K562 (cell line): ENCODE measurements around the gene SLCO1B1. TPM values are rescaled to one million over a fixed set of nuclear protein-coding genes. Genes with fewer than 3 reads are reported as not detected.

Experiments
- ATAC-seq: fragments of 200-7000 bp; cut with Tn5 transposase; 3 replicates; pipeline ENCODE4 v1.9.1; 2020; ENCODE audit warnings: moderate library complexity
- BruUV-seq: library from RNA; stranded (reverse); fragments of 400-500 nt; replicated peaks from 2 replicates; lab custom pipeline; 2021; lab: Mats Ljungman, UMichigan
- CTCF ChIA-PET: fragments of 300-600 bp; formaldehyde crosslinking; extraction: SDS; loops from one replicate; lab custom pipeline; 2021; ENCODE audit warnings: low intra/inter-chr PET ratio; lab: Yijun Ruan, JAX
- POLR2A ChIA-PET: fragments of 300-600, 350-650 bp; sonication (Branson Sonifier 250); formaldehyde crosslinking; extraction: SDS; loops from one replicate; lab custom pipeline; 2021; ENCODE audit warnings: antibody characterized with exemption, inconsistent platforms; lab: Yijun Ruan, JAX
- DNase-seq, 4 experiments: peaks; one replicate each; pipeline versions ENCODE4 v3.0.0 to v3.0.0-alpha.2; 2011 to 2018; ENCODE audit warnings: low spot score in 3 of 4, mixed read lengths in 3 of 4; ENCODE audit errors: extremely low read depth in 1 of 4
- FAIRE-seq: peaks from 2 replicates; lab custom pipeline; 2011; peaks lifted over from hg19 to GRCh38; lab: Jason Lieb, UNC
- H2AFZ ChIP-seq: 2 replicates; pipeline ENCODE4 v1.6.0; 2011; ENCODE audit warnings: low read depth, low read length, control low read depth, inconsistent platforms
- H3K27ac ChIP-seq: fragments of 200-600 bp; 3 replicates; pipeline ENCODE4 v1.8.0; 2011; ENCODE audit warnings: low read depth, mild to moderate bottlenecking, control low read depth, inconsistent platforms, low read length, moderate library complexity, mixed read lengths; ENCODE audit errors: extremely low read depth
- H3K27me3 ChIP-seq, 2 experiments: fragments of 300-600 bp in 1 of 2; 2 replicates in 1 of 2; 3 replicates in 1 of 2; pipeline versions ENCODE4 v1.6.0 to v1.8.0; 2011; ENCODE audit warnings: inconsistent platforms in 2 of 2, low read length in 2 of 2, mild to moderate bottlenecking in 1 of 2, mixed read lengths in 1 of 2, moderate library complexity in 1 of 2; ENCODE audit not compliant: control insufficient read depth in 2 of 2, insufficient read depth in 2 of 2
- H3K36me3 ChIP-seq: fragments of 300-600 bp; 3 replicates; pipeline ENCODE4 v1.8.0; 2011; ENCODE audit warnings: mild to moderate bottlenecking, low read length, inconsistent platforms; ENCODE audit not compliant: control insufficient read depth, insufficient read depth
- H3K4me1 ChIP-seq, 2 experiments: fragments of 200-600 bp in 1 of 2; replicated peaks in 1 of 2; 2 replicates in 1 of 2; 3 replicates in 1 of 2; pipeline versions ENCODE4 v1.5.1 to v1.8.0; 2011; ENCODE audit warnings: inconsistent platforms in 2 of 2, low read length in 2 of 2, mild to moderate bottlenecking in 1 of 2, mixed read lengths in 1 of 2, moderate library complexity in 1 of 2; ENCODE audit not compliant: control insufficient read depth in 2 of 2, insufficient read depth in 2 of 2
- H3K4me2 ChIP-seq: 2 replicates; pipeline ENCODE4 v1.6.1; 2011; ENCODE audit warnings: low read length, control low read depth, inconsistent platforms, mixed read lengths; ENCODE audit not compliant: insufficient read depth
- H3K4me3 ChIP-seq: fragments of 200-600 bp; sonication (generic), shearing (Covaris generic); 2 replicates; pipeline ENCODE4 v1.5.1; 2016; ENCODE audit warnings: control low read depth, inconsistent platforms
- H3K79me2 ChIP-seq: fragments of 200-600 bp; 3 replicates; pipeline ENCODE4 v1.8.0; 2011; ENCODE audit warnings: low read length, inconsistent platforms; ENCODE audit not compliant: control insufficient read depth, insufficient read depth
- H3K9ac ChIP-seq, 2 experiments: 2 replicates each; pipeline versions ENCODE4 v1.6.0 to v1.6.1; 2011; ENCODE audit warnings: low read depth in 2 of 2, low read length in 2 of 2, control low read depth in 1 of 2, inconsistent platforms in 1 of 2, mild to moderate bottlenecking in 1 of 2, mixed read lengths in 1 of 2; ENCODE audit not compliant: insufficient read depth in 1 of 2
- H3K9me1 ChIP-seq: one replicate; pipeline ENCODE4 v1.6.0; 2011; ENCODE audit warnings: inconsistent platforms, mild to moderate bottlenecking, low read length, moderate library complexity; ENCODE audit not compliant: control insufficient read depth, insufficient read depth
- H3K9me3 ChIP-seq: replicated peaks from 2 replicates; pipeline ENCODE4 v1.5.1; 2011; ENCODE audit warnings: low read depth, low read length, inconsistent platforms; ENCODE audit not compliant: control insufficient read depth, insufficient read depth
- H4K20me1 ChIP-seq: replicated peaks from 2 replicates; pipeline ENCODE4 v1.6.1; 2011; ENCODE audit warnings: low read length, inconsistent platforms, mixed read lengths; ENCODE audit not compliant: control insufficient read depth, insufficient read depth
- DNMT1 ChIP-seq: fragments of 450-650 bp; IDR thresholded peaks from 2 replicates; pipeline ENCODE4 v1.6.1; 2016; ENCODE audit warnings: antibody characterized with exemption, mild to moderate bottlenecking
- DPF2 ChIP-seq: fragments of 450-650 bp; IDR thresholded peaks from 2 replicates; pipeline ENCODE4 v1.6.1; 2016
- ESRRB ChIP-seq: fragments of 250-450 bp; sonication (Bioruptor Pico); IDR thresholded peaks from 2 replicates; pipeline ENCODE4 v1.5.0; 2020; ENCODE audit warnings: mild to moderate bottlenecking, moderate library complexity, borderline replicate concordance
- HNRNPL ChIP-seq: fragments of 200-400 bp; formaldehyde crosslinking; IDR thresholded peaks from 2 replicates; pipeline ENCODE4 v1.6.1; 2017; ENCODE audit warnings: low read depth, mild to moderate bottlenecking, low read length
- ID3 ChIP-seq, 2 experiments: fragments of 250-450 bp in 1 of 2; fragments of 450-650 bp in 1 of 2; sonication (Bioruptor Pico) in 1 of 2; IDR thresholded peaks; 2 replicates each; pipeline versions ENCODE4 v1.6.1 to v1.8.0; 2016 to 2021; ENCODE audit warnings: mild to moderate bottlenecking in 2 of 2, moderate library complexity in 2 of 2, missing compliant biosample characterization in 1 of 2, missing genetic modification characterization in 1 of 2
- SRSF7 ChIP-seq: fragments of 200-400 bp; formaldehyde crosslinking; optimal IDR thresholded peaks from 2 replicates; pipeline ENCODE3; 2017; ENCODE audit warnings: mild to moderate bottlenecking, low read depth, low read length
- ZNF232 ChIP-seq: sonication (generic); formaldehyde crosslinking; IDR thresholded peaks from 2 replicates; pipeline ENCODE4 v1.8.0; 2022; ENCODE audit warnings: mild to moderate bottlenecking, missing genetic modification reagents
- ZNF507 ChIP-seq: conservative IDR thresholded peaks from 2 replicates; pipeline ENCODE4 v1.6.1; 2017; ENCODE audit warnings: missing genetic modification characterization, missing compliant biosample characterization
- WGBS: fragments of 100-300 bp; shearing (Covaris generic); methylation state at CpG from one replicate; pipeline ENCODE4 v1.1.6; 2016; ENCODE audit warnings: low coverage, mixed read lengths; ENCODE audit not compliant: insufficient coverage; ENCODE audit errors: missing lambda C conversion rate; 5-methylcytosine and 5-hydroxymethylcytosine counted together
- in situ Hi-C: fragments of 300-500 bp; cut with MboI; formaldehyde crosslinking; loops from 4 replicates; pipeline ENCODE4 v1.15.0; 2018; ENCODE audit warnings: inconsistent platforms, mixed read lengths
- intact Hi-C: fragments of 100-400 bp; cut with micrococcal nuclease; formaldehyde crosslinking; loops from 2 replicates; pipeline ENCODE4 v1.14.2; 2022
- polyA plus RNA-seq, 8 experiments: library from polyadenylated mRNA; depleted of rRNA in 4 of 8; stranded (reverse) in 5 of 8; unstranded in 3 of 8; fragments of >200 nt; fragmentation: Nextera tagmentation in 2 of 8; fragmentation: Illumina TruSeq in 1 of 8; extraction: Ambion mirVana in 2 of 8; extraction: Trizol in 1 of 8; gene quantifications; 2 replicates each; pipeline versions ENCODE4 v1.2.1 to v1.2.3, GENCODE V29; 2011 to 2014; ENCODE audit warnings: inconsistent platforms in 1 of 8, missing spikeins in 1 of 8
- total RNA-seq, 7 experiments: library from RNA; depleted of rRNA in 6 of 7; stranded (reverse); fragments of >200 nt in 6 of 7; fragmentation: Illumina TruSeq in 2 of 7; extraction: Trizol in 2 of 7; gene quantifications; 2 replicates each; pipeline versions ENCODE4 v1.2.1 to v1.2.3, GENCODE V29; 2011 to 2021; ENCODE audit warnings: low replicate concordance in 1 of 7

SLCO1B1 gene
- total and polyA plus RNA-seq, 9 of the 15 experiments (the other 6 are each of a cell fraction or from before 2014, with no cell fraction given): 0.04 TPM; not detected in 8

- no peaks in the 10 kb centered on the region for H4K20me1 ChIP-seq
- no peaks in the 10 kb centered on the region for H3K27me3 ChIP-seq
- H3K4me1 ChIP-seq: no peaks in the 10 kb centered on the region
- H3K4me2 ChIP-seq: no peak overlapping the region
- H3K36me3 ChIP-seq: no peaks in the 10 kb centered on the region
- no peak overlapping the region for H2AFZ ChIP-seq
- TF ChIP-seq DPF2 (no peak), ZNF232 (CRISPR knock-in tag) (no peak), ESRRB (CRISPR knock-in tag) (no peak), ZNF507 (tag) (no peak), DNMT1 (no peak), SRSF7 (no peak), HNRNPL (no peak), ID3 (CRISPR knock-in tag; IDR thresholded peaks at IDR 0.05) (no peak), ID3 (tag; IDR thresholded peaks at IDR 0.05) (no peak)
- ChIA-PET POLR2A (no interaction called here), CTCF (no interaction called here)
- no peak overlapping the region for H3K4me3 ChIP-seq
- intact Hi-C loops (no loop called here), in situ Hi-C loops (no loop called here)
- FAIRE-seq: no peak
- no peak overlapping the region for H3K27ac ChIP-seq
- 7% methylated on average over 2 of the region's 2 CpGs for WGBS
- no peak for ATAC-seq
- no TSS peak for BruUV-seq
- H3K9ac ChIP-seq: no peak overlapping the region
- H3K9me3 ChIP-seq: no peaks in the 10 kb centered on the region
- DNase-seq: no peak
- H3K79me2 ChIP-seq: no peaks in the 10 kb centered on the region
- H3K9me1 ChIP-seq: no peaks in the 10 kb centered on the region
Observed at GRCh38 chr12:21219206-21219605, 88.2 kb downstream of the SLCO1B1 start.
